ENCODE results near the gene FAM149B1.

The FAM149B1 gene

GRCh38 chr10:73264423-73264822 lies 96.5 kb downstream of the FAM149B1 start:
- H3K4me2 ChIP-seq (ENCODE audit: low read length) = no peak overlapping the region
- no peak overlapping the region for H3K4me3 ChIP-seq (ENCODE audit: low read depth, low read length, poor library complexity, severe bottlenecking)
- H3K27me3 ChIP-seq (ENCODE audit: insufficient read depth, low read length) = no peaks in the 10 kb centered on the region
- H4K20me1 ChIP-seq (ENCODE audit: insufficient read depth, low read length) = no peaks in the 10 kb centered on the region
- no peaks in the 10 kb centered on the region for H3K9me2 ChIP-seq (ENCODE audit: low read depth, low read length)
- no peak for TF ChIP-seq EZH2 (IDR thresholded peaks at IDR 0.05; ENCODE audit: borderline replicate concordance, low read length)
- TF ChIP-seq, protein P1, sequence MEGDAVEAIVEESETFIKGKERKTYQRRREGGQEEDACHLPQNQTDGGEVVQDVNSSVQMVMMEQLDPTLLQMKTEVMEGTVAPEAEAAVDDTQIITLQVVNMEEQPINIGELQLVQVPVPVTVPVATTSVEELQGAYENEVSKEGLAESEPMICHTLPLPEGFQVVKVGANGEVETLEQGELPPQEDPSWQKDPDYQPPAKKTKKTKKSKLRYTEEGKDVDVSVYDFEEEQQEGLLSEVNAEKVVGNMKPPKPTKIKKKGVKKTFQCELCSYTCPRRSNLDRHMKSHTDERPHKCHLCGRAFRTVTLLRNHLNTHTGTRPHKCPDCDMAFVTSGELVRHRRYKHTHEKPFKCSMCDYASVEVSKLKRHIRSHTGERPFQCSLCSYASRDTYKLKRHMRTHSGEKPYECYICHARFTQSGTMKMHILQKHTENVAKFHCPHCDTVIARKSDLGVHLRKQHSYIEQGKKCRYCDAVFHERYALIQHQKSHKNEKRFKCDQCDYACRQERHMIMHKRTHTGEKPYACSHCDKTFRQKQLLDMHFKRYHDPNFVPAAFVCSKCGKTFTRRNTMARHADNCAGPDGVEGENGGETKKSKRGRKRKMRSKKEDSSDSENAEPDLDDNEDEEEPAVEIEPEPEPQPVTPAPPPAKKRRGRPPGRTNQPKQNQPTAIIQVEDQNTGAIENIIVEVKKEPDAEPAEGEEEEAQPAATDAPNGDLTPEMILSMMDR (IDR thresholded peaks at IDR 0.05; ENCODE audit: low read length) = no peak
- no peaks in the 10 kb centered on the region for H3K36me3 ChIP-seq (ENCODE audit: insufficient read depth, low read length)
- no peak overlapping the region for H3K9ac ChIP-seq (ENCODE audit: low read length)
- H2AFZ ChIP-seq (ENCODE audit: low read length) = no peak overlapping the region
- H3K9me3 ChIP-seq (ENCODE audit: low read length) = 0 out of 2 replicates have a peak, but pooled peaks cover 2% of the 10 kb centered on the region
- H3K4me1 ChIP-seq (ENCODE audit: insufficient read depth, low read length, severe bottlenecking) = no peaks in the 10 kb centered on the region
- H3F3A ChIP-seq (ENCODE audit: insufficient read depth, low read length) = no peaks in the 10 kb centered on the region
- H3K79me2 ChIP-seq (ENCODE audit: insufficient read depth, low read length) = no peaks in the 10 kb centered on the region
- H3K27ac ChIP-seq (ENCODE audit: low read depth, low read length, poor library complexity, severe bottlenecking) = no peak overlapping the region

DNA sequence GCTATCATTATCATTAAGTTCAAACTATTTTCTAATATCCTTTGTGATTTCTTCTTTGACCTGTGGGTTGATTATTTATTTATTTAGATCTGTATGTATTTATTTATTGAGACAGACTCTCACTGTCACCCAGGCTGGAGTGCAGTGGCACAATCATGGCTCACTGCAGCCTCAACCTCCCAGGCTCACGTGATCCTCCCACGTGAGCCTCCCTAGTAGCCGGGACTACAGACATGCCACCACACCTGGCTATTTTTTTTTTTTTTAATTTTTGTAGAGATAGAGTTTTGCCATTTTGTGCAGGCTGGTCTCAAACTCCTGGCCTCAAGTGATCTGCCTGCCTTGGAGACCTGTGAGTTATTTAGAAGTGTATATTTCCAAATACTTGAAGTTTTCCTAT lies 113.2 kb downstream of the FAM149B1 start:
- no peaks in the 10 kb centered on the region for H3K36me3 ChIP-seq (ENCODE audit: insufficient read depth, low read length)
- TF ChIP-seq, protein P1 (IDR thresholded peaks at IDR 0.05; ENCODE audit: low read length) = no peak
- no peak for TF ChIP-seq EZH2 (IDR thresholded peaks at IDR 0.05; ENCODE audit: borderline replicate concordance, low read length)
- no peaks in the 10 kb centered on the region for H3K9me2 ChIP-seq (ENCODE audit: low read depth, low read length)
- no peak overlapping the region for H3K9ac ChIP-seq (ENCODE audit: low read length)
- no peaks in the 10 kb centered on the region for H3K9me3 ChIP-seq (ENCODE audit: low read length)
- H3F3A ChIP-seq (ENCODE audit: insufficient read depth, low read length) = no peaks in the 10 kb centered on the region
- no peak overlapping the region for H2AFZ ChIP-seq (ENCODE audit: low read length)
- no peaks in the 10 kb centered on the region for H3K4me1 ChIP-seq (ENCODE audit: insufficient read depth, low read length, severe bottlenecking)
- H4K20me1 ChIP-seq (ENCODE audit: insufficient read depth, low read length) = no peaks in the 10 kb centered on the region
- H3K27me3 ChIP-seq (ENCODE audit: insufficient read depth, low read length) = no peaks in the 10 kb centered on the region
- H3K79me2 ChIP-seq (ENCODE audit: insufficient read depth, low read length) = no peaks in the 10 kb centered on the region
- no peak overlapping the region for H3K4me3 ChIP-seq (ENCODE audit: low read depth, low read length, poor library complexity, severe bottlenecking)
- no peak overlapping the region for H3K4me2 ChIP-seq (ENCODE audit: low read length)
- no peak overlapping the region for H3K27ac ChIP-seq (ENCODE audit: low read depth, low read length, poor library complexity, severe bottlenecking)

GRCh38 chr10:73287441-73287840 lies 119.5 kb downstream of the FAM149B1 start:
- H2AFZ ChIP-seq (ENCODE audit: low read length) = no peak overlapping the region
- no peak overlapping the region for H3K27ac ChIP-seq (ENCODE audit: low read depth, low read length, poor library complexity, severe bottlenecking)

More at GRCh38 chr10:73287441-73287840, 119.5 kb downstream of the FAM149B1 start:
- H3K4me3 ChIP-seq (ENCODE audit: low read depth, low read length, poor library complexity, severe bottlenecking) = no peak overlapping the region
- no peaks in the 10 kb centered on the region for H3K4me1 ChIP-seq (ENCODE audit: insufficient read depth, low read length, severe bottlenecking)
- TF ChIP-seq EZH2 (IDR thresholded peaks at IDR 0.05; ENCODE audit: borderline replicate concordance, low read length) = no peak
- TF ChIP-seq, protein P1 (IDR thresholded peaks at IDR 0.05; ENCODE audit: low read length) = no peak
- H3K27me3 ChIP-seq (ENCODE audit: insufficient read depth, low read length) = no peaks in the 10 kb centered on the region
- H3F3A ChIP-seq (ENCODE audit: insufficient read depth, low read length) = no peaks in the 10 kb centered on the region
- H3K9ac ChIP-seq (ENCODE audit: low read length) = no peak overlapping the region
- no peaks in the 10 kb centered on the region for H3K36me3 ChIP-seq (ENCODE audit: insufficient read depth, low read length)
- no peak overlapping the region for H3K4me2 ChIP-seq (ENCODE audit: low read length)
- H3K9me3 ChIP-seq (ENCODE audit: low read length) = 0 out of 2 replicates have a peak, but pooled peaks cover 3% of the 10 kb centered on the region
- H4K20me1 ChIP-seq (ENCODE audit: insufficient read depth, low read length) = no peaks in the 10 kb centered on the region
- no peaks in the 10 kb centered on the region for H3K79me2 ChIP-seq (ENCODE audit: insufficient read depth, low read length)
- H3K9me2 ChIP-seq (ENCODE audit: low read depth, low read length) = no peaks in the 10 kb centered on the region
